ENCODE measurements around the gene HEXIM1. TPM values are rescaled to one million over a fixed set of nuclear protein-coding genes. Genes with fewer than 3 reads are reported as not detected.

HEXIM1 gene
- total RNA-seq, 4 donors from 2014 or later, result 22.2 to 35.2 (median 29.7) TPM

DNA sequence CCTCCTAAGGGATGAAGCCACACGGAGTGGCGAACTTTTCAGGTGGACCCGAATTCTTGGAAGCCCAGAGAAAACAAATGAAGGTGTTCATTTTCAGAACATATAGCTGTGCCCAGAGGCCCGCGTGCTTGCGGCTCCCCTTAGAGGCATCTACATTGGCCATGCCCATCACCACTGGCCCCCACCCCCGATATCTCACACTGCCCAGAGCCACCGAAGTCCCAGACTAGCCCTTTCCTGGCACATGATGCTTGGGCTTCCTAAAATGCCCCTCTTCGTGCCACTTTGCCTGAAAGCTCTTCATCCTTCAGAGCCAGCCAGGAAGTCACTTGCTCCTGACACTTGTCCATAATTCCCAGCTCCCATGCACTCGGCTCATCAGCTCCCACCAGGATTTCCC lies 2.1 kb upstream of the HEXIM1 start:
- no peak overlapping the region for H3K4me3 ChIP-seq
- H3K36me3 ChIP-seq, result no peaks in the 10 kb centered on the region
- peak overlapping the region; percentile 93 to 99 (median 96) for H3K27ac ChIP-seq
- H3K4me1 ChIP-seq, result peaks cover 5 to 54% (median 28%) of the 10 kb centered on the region in 4 donors
- WGBS, 2 donors, result 84 to 87% methylated on average over 10 of the region's 10 CpGs
- no peak for TF ChIP-seq EP300 (IDR thresholded peaks at IDR 0.05)
- no peak for TF ChIP-seq CTCF (IDR thresholded peaks at IDR 0.05)
- TF ChIP-seq POLR2A (IDR thresholded peaks at IDR 0.05), result no peak
- no peaks in the 10 kb centered on the region for H3K9me3 ChIP-seq
- no peaks in the 10 kb centered on the region for H3K27me3 ChIP-seq
- DNase-seq (ENCODE audit: low spot score in 2 of 2), result no peak

DNA sequence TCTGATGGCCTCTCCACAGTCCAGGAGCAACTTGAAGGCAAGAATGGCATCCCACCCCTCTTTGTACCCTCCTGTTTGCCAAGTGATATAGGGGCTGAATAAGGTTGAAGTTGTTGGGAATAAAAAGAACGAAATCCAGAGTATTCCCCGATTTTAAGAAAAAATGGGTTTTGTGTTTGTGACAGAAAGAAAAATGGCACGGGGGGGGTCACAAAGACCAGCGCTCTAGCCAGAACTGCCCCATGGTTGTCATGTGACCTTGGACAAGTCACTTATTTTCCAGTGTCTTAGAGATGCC lies 1.7 kb upstream of the HEXIM1 start:
- Histone ChIP-seq H3K36me3 (no peaks in the 10 kb centered on the region), H3K4me3 (peak overlapping the region in 2 of 4 donors; percentile 66 to 79), H3K9me3 (no peaks in the 10 kb centered on the region), H3K4me1 (peaks cover 5 to 58% (median 32%) of the 10 kb centered on the region in 4 donors), H3K27me3 (no peaks in the 10 kb centered on the region), H3K27ac (peak overlapping the region; percentile 93 to 99 (median 96))
- DNase-seq (ENCODE audit: low spot score in 2 of 2), result no peak
- TF ChIP-seq POLR2A (IDR thresholded peaks at IDR 0.05), result no peak
- no peak for TF ChIP-seq CTCF (IDR thresholded peaks at IDR 0.05)
- no peak for TF ChIP-seq EP300 (IDR thresholded peaks at IDR 0.05)
- 43 to 55% methylated on average over 4 of the region's 4 CpGs for WGBS, 2 donors

DNA sequence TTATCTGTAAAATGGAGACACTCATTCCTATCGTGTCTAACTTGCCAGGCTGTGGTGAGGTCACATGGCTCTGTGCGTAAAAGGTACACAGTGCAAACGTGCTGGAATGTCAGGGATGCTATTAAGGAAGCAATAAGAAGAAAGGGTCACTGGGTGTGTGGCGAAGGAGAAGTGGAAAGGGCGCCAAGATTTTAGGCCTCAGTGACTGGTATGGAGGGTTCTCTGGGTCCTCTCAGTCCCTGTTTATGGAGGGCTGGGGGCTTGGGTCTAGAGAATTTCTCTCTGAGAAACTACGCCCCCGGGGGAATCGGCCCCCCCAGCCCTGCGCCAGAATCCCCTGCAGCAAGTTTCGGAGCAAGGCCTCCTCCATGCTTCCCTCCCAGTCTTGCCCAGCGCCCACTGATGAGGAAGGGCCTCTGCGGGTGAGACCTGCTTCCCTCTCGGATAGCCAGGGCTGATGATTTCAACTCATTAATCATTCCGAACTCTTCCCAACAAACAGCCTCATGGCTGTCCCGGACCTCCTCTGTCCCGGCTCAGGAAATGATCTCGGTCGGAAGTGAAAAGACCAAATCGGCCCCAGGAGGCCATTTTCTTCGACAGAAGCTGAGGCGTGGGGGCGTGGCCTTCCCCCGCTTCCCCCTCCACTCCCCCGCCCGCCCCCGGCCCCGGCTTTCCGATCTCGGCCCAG lies 1.2 kb upstream of the HEXIM1 start:
- WGBS, 2 donors, result 5% methylated on average over 19 to 27 of the region's 29 CpGs
- peak; percentile 62 to 70 for DNase-seq (ENCODE audit: low spot score in 2 of 2)
- Histone ChIP-seq H3K36me3 (no peaks in the 10 kb centered on the region), H3K9me3 (no peaks in the 10 kb centered on the region), H3K4me3 (peak overlapping the region; percentile 64 to 88 (median 72)), H3K27me3 (no peaks in the 10 kb centered on the region), H3K27ac (peak overlapping the region; percentile 93 to 99 (median 96)), H3K4me1 (peaks cover 5 to 63% (median 36%) of the 10 kb centered on the region in 4 donors)
- TF ChIP-seq POLR2A (IDR thresholded peaks at IDR 0.05) (peak in 1 of 2 donors; percentile 8), EP300 (IDR thresholded peaks at IDR 0.05) (peak in 1 of 2 donors; percentile 56), CTCF (IDR thresholded peaks at IDR 0.05) (no peak)

DNA sequence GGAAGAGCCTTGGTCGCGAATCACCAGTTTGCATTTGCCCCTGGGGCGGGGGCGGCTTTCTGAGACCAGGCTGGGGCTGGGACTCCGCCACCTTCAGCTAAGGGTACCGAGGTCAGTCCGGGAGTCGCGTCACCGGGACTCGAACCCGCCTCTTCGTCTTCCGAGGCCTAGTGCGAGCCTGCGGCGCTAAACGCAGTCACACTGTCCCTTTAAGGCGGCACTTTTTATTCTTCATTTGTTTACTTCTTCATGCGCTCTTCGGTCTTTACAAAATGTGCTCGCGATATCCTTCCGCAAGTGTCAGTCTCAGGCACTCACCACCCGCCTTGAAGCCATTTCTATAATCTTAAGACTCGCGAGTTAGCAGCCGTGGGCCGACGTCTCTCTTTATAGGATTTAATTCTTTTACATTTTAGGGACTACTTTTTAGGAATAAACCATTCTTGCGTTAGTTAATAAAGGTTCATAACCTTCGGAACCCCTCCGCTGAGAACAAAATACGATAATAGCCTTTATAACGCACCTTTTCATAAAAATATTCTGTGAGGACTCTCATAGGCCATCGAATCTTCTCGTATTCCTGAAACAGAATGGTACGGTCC lies 593 bp upstream of the HEXIM1 start:
- peak; percentile 66 to 83 for DNase-seq (ENCODE audit: low spot score in 2 of 2)
- TF ChIP-seq EP300 (IDR thresholded peaks at IDR 0.05) (peak; percentile 63 to 94), CTCF (IDR thresholded peaks at IDR 0.05) (peak in 2 of 5 experiments; percentile 35 to 42), POLR2A (IDR thresholded peaks at IDR 0.05) (peak; percentile 6 to 13)
- H3K27ac ChIP-seq, result peak overlapping the region; percentile 93 to 99 (median 96)
- 0 to 1% methylated on average over 34 to 38 of the region's 38 CpGs for WGBS, 2 donors
- H3K36me3 ChIP-seq, result no peaks in the 10 kb centered on the region
- peak overlapping the region; percentile 64 to 88 (median 72) for H3K4me3 ChIP-seq
- H3K9me3 ChIP-seq, result no peaks in the 10 kb centered on the region
- H3K4me1 ChIP-seq, result peaks cover 5 to 68% (median 40%) of the 10 kb centered on the region in 4 donors
- no peaks in the 10 kb centered on the region for H3K27me3 ChIP-seq

GRCh38 chr17:45149037-45149668 lies 878 bp downstream of the HEXIM1 start:
- WGBS, 2 donors, result 1% methylated on average over 32 of the region's 32 CpGs
- peak; percentile 78 to 79 for DNase-seq (ENCODE audit: low spot score in 2 of 2)
- no peaks in the 10 kb centered on the region for H3K27me3 ChIP-seq
- H3K9me3 ChIP-seq, result no peaks in the 10 kb centered on the region
- H3K4me3 ChIP-seq, result peak overlapping the region; percentile 69 to 85 (median 73)
- H3K36me3 ChIP-seq, result no peaks in the 10 kb centered on the region
- peak overlapping the region; percentile 93 to 99 (median 94) for H3K27ac ChIP-seq
- H3K4me1 ChIP-seq, result peaks cover 0 to 59% (median 34%) of the 10 kb centered on the region in 4 donors
- TF ChIP-seq CTCF (IDR thresholded peaks at IDR 0.05) (peak; percentile 79 to 93 (median 89)), EP300 (IDR thresholded peaks at IDR 0.05) (peak in 1 of 2 donors; percentile 67), POLR2A (IDR thresholded peaks at IDR 0.05) (peak; percentile 12 to 57)

Measured in tibial nerve (tissue), 4 donors.